ENCODE results near the gene FANCC.

- TF ChIP-seq CTCF (IDR thresholded peaks at IDR 0.05): no peak
- TF ChIP-seq POLR2A (IDR thresholded peaks at IDR 0.05): no peak
These were observed 152.5 kb downstream of the FANCC start for GRCh38 chr9:95165004-95165403.
